Adrenal gland (tissue), 5 donors: ENCODE data around the gene MYF5.

ENCODE experiments used
- CTCF ChIP-seq, 6 experiments: fragments of 450-650 bp in 4 of 6; fragments of 200-600 bp in 2 of 6; sonication (generic) in 1 of 6; IDR thresholded peaks; 1 replicate in 5 of 6; 2 replicates in 1 of 6; pipeline versions ENCODE4 v1.5.1 to v1.8.0; 2016 to 2021; ENCODE audit warnings: antibody characterized with exemption in 6 of 6, mild to moderate bottlenecking in 2 of 6, moderate library complexity in 1 of 6
- POLR2A ChIP-seq, 2 donors: fragments of 450-650 bp; IDR thresholded peaks; one replicate each; pipeline ENCODE4 v1.6.1; 2017; ENCODE audit warnings: antibody characterized with exemption in 2 of 2, mild to moderate bottlenecking in 2 of 2, moderate library complexity in 1 of 2
- donor health status: DM: no; HTN: no; CAD: no.

- no peak for TF ChIP-seq CTCF (IDR thresholded peaks at IDR 0.05)
- TF ChIP-seq POLR2A (IDR thresholded peaks at IDR 0.05), result no peak
These were observed 50.2 kb downstream of the MYF5 start for GRCh38 chr12:80766897-80767296.
